Dedifferentiated amniotic fluid mesenchymal stem cell (primary cell): Measurements from ENCODE around the gene ARHGAP26.
A peak's percentile ranks its signal among the peaks of the same experiment; 100 is the strongest.

ENCODE experiments used
- DNase-seq: peaks from one replicate; pipeline ENCODE4 v3.0.0-alpha.2; 2016; ENCODE audit errors: extremely low spot score

The ARHGAP26 gene

DNA sequence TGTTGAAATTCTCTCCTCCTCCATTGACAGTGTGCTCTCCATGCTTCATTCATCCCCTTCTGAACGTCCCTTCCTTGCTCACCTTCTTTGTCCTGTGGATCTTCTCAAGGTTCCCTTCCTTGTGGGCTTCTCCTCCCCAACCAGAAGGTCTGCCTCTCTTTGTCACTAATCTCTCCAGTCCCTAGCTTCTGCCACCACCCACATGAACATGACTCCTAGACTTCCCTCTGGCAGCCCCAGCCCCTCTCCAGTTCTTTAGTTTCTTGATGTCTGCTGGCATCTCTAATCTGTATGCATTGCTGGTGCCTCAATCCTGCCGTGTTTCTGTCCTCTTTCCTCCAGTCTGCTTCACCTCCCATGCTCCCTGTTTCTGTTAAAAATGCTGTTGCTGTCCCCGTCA, 79.3 kb downstream of the ARHGAP26 start:
- DNase-seq = no peak

DNA sequence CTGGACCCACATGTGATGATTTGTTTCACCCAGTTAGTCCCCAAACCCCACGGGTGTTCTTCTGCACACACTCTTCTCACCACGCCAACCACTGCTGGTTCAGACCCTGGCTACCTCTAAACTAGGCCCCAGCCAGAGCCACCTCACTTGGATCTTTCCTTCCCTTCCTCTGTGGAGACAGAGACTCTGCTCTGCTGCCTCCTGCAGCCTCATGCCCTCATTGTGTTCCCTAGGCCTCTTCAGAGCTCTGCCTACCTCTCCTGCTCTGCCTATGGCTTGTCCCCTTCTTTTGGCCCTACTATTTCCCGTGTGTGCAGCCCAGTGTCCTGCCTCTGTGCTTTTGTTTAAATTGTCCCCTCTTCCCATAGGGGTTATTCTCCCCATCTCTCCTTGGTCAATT, 79.7 kb downstream of the ARHGAP26 start:
- no peak for DNase-seq

DNA sequence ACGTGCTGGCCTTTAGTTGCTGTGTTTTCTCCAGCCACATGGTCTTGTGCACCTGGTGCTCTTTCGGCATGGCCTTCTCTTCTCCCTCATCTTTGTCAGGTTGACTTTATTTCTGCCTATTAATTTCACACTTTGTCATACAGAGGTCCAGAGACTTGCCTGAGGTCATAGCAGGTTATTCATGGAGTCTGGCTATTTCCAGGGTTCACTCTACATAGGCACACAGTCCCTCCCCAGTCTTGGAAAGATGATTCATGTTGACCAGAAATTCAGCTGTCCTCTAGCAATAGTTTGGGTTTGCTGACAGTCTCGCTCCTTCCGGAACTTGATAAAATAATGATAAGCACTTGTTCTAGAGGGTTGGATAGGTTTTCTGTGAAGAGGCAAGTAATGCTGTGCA, 81.6 kb downstream of the ARHGAP26 start:
- no peak for DNase-seq

DNA sequence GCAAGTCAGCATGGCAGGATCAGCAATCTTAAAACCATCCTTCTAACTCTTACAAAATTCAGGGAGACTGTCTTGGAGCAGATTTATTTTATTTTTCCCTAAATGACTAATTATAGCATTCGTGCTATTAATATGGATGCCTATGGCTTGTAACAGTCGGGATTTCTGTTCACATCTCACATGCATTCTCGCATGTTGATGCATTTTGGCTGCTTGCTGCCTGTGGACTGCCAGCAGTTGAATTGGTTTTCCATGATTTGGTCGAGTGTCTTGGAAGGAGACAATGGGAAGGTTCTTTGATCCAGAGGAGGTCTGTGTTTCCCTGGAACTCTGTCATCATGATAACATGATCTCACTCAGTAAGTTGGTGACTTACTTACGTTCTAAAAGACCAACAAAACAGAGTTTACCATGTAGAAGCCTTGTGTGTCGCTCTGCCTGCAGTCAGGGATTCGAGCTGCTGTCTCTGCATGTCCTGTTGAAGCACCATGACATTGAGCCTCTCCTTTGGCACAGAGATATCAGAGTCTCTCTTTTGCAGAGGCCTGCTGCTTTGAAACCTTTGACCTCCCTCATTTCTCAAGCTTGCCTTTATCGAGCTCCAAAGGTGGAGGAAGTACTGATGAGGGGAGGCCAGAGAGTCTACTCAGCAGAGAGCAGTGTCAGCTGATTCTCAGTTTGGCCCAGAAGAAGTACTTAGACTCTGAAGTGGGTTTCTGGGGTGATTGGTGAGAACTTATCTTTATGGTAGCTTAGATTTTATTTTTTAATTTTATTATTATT, 82.4 kb downstream of the ARHGAP26 start:
- no peak for DNase-seq

DNA sequence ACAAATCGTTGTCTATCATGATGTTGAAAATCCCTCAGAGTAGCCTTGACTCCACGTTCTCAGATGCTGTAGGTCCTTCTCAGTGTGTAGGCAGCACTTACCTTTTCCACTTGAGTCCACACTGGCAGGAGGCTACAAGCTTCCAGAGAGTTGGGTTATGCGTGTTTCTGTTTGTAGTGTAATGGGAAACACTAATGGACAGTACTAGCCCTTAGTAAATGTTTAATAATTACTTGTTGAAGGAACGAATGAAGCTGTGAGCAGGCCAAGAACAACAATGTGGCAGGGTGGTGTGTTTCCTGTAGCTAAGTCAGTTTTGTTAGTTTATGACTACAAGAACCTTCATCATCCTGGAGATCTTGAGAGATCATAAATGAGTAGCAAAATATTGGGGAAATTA, 83.5 kb downstream of the ARHGAP26 start:
- no peak for DNase-seq

DNA sequence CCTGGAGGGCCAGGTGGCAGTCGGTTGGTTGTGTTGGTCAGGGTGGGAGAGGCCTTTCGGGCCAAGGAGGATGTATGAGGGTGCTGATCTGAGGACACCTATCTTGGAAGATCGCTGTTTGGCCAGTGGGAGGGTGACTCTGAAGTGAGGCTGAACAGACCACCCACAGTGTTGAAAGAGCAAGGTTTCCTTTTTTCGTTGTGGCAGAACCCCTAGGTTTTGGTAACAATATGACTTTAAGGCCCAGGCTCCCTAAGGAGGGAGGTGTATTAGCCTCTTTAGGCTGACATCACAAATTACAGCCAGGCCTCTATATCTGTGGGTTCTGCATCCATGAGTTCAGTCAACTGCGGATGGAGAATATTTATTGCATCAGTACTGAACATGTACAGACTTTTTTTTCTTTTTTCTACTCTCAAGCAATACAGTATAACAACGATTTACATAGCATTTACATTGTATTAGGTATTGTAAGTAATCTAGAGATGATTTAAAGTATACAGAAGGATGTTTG, 86.1 kb downstream of the ARHGAP26 start:
- DNase-seq = no peak

DNA sequence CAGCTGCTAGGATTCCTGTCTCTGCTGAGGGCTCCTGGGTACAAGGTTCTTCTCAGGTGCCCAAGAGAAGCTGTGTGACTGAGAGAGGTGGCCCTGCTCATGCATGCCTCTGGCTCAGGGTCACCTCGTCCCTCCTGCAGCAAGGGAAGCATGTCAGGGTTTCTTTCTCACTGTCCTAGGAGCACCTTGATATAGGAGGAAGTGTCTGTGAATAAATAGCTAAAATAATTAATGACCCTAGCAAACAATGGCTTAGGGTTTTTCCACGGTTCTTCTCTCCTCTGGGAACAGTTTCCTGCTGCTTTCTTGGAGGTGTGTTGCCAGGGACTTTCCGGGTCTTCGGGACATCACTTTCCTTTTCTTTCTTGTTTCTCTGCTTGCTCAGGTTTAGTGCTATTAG, 87.2 kb downstream of the ARHGAP26 start:
- DNase-seq = no peak

DNA sequence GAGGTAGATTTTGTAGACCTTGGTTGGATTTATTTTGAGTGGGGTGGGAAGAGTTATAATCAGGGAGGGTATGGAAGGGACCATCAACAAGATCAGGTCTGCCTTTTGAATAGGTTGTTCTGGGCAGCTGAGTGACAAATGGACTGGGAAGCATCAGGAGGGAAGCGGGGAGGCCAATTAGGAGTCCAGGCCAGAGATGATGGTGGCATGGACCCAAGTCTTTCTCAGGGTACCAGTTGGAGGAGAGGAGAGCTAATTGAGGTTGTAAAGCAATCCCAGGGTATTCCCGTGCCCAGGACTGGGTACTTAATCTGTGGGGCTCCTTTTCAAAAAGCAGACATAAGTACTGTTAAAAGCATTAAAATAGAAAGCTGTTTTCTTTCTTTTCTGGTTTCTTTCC, 88.9 kb downstream of the ARHGAP26 start:
- no peak for DNase-seq

DNA sequence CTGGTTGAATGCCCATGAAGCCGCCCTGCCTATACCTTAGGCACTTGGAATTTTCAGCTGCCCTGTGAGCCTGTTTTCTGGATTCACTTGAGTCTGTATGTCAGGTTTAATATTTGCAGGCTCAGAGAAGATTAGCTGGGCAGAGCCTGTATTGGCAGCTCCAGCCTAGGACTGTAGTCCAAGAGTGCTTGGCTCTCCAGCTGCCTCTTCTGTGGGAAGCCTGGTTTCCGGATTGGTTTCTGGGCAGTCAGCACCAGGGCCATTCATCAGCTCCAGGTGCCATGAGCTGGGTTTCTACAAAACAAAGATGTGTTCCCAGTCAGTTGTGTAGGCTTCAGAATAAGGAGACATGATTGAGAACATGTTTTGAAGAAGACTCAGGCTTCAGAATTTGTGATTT, 90.1 kb downstream of the ARHGAP26 start:
- no peak for DNase-seq

DNA sequence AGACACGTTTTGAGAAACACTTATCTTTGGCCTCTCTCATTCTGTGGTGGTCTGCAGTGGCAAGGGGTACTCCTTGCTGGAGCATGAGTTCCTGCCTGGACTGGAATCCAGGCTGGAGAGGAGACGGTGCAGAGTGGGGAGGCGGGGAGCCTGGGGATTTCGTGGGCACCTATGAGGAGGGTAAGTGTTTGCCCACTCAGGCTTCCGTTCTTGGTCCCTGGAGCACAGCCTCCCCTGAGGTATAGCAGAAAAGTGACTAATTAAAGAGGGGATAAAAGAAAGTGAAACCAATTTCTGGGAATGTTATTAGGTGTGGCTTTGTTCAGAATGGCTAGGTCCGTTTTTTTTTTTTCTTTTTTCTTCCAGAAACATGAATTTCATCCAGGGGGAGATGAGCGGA, 90.8 kb downstream of the ARHGAP26 start:
- DNase-seq = no peak

DNA sequence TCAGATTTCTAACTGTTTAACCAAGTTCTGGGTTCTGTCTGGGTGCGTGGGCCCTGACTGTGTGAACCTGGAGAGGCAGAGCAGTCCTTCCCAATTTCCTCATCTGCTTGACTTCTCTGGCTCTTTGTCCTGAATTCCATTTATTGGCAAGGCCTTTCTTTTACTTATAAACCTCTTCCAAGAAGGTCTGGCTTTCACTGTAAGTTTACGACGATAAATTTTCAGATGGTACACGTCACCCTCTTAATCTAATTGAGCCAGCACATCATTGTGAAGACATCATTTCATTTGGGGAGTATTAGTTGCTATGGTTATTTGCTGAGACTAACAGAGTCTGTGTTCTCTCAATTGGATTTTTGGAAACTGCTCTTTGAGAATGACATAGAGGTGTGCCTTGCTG, 92.4 kb downstream of the ARHGAP26 start:
- DNase-seq = no peak

DNA sequence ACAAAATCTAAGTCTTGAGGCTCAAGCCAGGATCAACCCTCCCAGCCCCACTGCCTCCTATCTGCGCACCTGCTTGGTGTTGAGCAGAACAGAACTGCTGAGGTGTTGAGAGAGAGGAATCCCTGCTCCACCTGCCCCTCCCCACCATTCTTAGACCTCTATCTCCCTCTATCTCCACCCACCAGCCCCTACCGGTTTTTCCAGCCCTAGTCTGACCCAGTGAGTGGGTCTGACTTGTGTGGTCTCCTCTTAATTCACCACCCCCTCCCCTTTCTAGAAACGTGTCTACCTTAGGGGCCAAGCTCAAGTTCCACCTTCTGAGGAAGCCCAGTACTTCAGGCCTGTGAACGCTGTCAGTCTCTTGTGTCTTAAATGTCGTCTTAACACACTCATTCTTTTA, 93.7 kb downstream of the ARHGAP26 start:
- DNase-seq = no peak

DNA sequence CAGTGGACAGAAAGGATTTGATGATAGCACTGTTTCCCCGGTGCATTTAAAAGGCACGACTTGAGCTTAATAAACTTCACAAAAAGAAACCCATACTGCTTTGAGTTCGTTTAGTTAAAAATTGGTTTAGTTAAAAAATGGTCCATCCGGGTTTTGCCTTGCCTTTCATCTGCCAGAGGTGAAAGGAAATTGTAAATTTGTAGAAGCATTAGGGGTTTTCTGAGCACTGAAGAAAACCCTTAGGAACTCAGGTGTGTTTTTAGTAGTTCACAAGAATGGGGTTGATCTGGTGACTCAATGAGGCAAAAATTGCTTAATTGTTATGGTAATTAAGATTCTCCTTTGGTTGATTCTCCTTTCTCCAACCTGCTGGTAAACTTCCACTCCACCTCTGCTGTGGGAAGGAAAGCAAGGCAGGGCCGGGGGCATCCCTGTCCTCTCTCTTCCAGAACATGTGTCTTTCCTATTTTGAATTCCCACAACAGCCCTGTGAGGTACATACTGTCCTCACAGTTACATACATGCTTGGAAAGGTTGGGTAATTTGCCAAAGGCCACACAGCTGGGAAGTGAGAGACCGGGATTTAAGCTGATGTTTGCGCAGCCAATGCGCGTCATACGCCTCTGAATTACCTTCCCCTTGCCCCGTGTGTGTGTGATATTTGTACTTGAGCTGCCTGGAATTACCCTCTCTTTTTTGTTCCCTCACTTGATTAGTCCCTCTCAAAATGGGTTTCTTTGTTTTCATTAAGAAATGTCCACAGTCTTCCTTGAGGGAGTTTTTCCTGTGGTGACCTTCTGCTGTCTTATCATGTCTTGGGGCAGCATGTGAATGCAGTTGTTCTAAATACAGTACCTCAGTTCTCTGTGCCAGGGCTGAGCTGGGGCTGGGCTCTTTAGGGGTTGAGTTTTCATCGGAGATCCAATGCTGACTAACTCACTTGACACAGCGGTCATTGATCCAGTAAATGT, 94.4 kb downstream of the ARHGAP26 start:
- DNase-seq = no peak

DNA sequence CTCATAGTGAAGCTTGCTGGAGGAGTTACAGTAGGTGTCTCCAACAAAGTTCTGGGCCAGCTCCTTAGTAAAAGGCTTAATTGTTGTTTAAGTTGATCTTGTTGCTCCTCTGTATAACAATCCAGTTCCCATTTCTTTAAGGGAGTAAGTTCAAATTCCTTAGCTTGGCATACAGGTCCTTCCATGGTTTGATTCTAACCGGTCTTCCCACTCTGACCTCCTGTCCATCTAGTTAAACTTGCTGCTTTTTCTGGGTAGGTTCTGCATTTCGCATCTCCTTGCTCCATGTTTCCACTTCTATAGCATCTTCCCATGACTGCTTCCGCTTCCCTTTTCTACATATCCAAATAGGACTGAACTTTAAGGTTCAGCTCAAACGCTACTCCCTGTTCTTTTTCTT, 95.5 kb downstream of the ARHGAP26 start:
- DNase-seq = no peak

DNA sequence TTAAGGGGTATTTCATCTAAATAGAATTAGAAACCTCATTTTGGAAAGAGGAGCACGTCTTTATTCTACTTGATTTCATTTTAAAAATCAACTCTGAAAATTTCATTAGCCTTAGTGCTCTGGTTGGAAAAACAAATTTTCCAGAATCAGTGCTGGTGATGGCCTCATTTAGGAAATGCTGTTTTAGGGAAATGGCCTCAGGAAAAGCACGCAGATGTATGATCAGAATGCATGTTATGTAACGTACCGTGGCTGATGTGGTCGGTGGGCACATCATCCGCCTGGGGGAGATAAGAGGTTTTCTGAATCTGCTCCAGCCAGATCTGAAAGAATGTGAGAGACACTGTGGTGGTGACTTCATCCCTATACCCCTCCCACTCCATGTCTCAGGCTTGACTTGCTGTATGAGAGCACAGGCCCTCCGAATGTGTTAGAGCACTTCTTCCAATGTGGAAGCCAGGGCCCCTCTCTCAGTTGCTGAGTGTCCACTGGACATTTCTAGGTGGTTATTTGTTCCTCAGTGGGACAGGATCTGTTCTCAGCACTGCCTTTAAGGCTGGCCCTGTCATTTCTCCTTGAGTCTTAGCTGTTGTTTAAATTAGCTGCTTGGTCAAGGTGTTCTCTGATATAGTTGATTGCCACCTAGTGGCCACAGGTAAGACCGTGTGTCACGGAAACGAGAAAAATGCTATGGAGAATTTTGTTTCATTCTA, 96.5 kb downstream of the ARHGAP26 start:
- DNase-seq = peak; percentile 65

DNA sequence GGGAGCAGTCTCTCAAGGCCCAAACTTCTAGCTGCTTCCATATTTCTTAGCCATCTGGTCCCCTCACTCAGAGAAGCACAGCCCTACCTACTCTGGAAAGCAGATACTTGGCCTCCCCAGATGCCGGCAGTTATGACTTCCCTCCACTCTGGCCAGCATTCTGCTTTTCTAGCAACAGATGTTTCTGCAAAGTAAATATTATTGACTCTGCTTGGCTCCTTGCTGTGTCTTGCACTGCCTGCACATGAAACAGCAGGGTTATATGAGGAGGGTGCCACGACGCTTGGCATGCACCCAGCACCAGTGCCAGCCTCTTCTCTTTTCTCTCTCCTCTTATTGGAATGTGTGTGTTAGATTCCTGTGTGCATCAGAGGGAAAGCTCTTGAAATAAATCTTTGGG, 99.7 kb downstream of the ARHGAP26 start:
- DNase-seq = no peak

DNA sequence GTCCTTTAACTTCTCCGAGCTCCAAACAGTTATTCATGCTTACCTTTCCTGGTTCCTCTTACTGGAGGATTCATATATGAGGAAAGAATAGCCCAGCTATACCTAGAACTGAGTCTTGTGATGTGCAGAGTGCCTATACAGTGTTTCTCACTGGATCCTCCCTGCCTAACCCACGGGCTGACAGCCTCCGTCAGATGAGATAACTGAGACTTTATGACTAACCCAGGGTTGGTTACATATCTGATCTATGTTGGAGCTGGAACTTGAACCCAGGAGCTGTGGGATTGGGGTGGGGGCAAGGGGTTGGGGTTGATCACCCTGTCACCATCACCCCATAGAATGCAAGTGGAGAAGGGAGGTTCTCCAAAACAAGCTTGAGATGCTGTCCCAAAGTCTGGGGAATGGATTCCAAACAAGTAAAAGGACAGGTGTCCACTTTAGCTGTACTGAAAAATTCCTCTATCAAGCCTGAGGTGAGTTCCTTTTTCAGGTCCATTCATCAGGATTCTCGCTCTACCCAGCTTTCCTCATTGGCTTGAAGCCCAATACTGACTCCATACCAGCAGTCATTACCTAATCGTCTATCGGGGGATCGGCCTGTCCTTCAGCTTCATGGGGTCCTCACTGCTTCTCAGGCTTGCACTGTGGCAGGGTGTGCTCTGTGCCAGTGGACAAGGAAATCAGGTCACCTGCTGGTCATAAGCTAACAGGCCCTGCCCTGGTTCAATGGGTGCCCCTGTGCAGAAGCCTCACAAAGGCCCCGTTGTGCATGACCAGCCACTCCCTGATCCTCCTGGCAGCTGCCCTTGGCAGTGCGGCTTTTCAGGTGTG, 100.6 kb downstream of the ARHGAP26 start:
- DNase-seq = no peak

DNA sequence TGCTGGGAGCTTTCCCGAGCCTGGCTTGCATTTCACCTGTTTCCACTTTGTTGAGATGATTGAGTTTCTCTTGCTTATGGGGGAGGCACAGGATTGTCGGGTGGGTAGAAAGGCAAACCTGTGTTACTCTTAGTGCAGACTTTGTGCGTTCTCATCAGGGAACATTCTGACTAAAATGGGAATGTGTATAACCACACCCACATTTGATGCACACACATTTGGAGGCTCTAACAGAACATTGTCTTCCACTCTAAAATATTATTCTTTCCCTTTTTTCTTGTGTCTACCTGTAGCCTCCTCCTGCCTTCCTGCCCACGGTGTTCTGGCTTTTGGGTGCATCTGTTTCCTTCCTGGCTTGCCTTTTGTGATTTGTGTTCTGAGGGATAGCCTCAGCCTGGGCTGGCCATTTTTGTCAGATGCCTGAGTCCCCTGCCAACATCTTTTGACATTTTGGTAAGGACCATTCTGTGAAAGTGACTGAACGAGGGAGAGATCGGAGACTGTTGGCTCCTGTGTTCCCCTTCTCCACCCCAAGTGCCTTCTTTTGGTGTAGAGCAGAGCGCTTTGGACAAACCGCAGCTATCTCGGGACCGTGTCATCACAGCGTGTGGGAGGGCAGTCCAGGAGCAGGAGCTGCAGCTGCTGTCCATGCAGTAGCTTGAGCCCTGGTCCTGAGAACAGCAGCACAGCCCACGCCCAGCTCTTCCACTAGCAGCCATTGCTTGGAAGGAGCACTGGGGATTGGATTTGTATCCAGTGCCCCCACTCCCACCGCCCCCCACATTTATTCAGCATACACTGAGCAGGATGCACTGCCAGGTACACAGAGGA, 101.4 kb downstream of the ARHGAP26 start:
- DNase-seq = no peak

DNA sequence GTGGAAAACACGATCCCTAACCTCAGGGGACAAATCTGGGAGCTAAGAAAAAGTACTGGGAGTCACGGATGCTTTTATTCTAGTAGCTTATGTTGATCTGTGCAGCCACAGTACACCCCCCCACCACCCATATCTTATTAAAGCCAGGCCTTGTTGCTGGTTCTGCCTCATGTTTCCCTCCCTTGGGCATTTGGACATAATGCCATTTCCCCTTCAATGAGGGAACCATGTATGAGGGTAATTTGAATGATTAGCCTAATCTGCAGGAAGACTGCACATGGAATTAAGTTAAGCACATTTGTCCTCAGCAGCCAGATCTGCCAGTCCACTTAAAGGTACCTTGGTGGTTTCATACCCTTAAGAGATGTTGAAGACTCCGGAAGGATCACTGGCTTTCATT, 102.0 kb downstream of the ARHGAP26 start:
- DNase-seq = no peak

DNA sequence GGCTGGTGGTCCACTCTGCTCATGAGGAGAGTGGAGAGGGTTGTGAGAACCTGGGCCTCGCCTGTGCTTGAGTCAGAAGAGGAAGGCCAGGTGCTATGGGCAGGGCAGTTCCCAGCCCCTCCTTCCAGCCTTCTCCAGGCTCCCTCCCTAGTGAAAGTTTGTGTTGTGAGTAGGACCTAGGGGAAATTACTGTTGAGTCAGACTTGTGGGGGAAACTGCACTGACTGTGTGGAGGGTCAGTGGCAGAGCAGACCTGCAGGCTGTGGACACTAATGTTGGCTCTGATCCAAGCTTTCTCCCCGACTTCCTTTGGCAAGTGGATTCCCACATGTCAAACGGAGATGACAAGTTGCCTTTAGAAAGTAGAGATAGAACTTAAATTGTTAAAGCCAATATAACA, 102.6 kb downstream of the ARHGAP26 start:
- DNase-seq = no peak
